Stimulated activated CD8-positive, alpha-beta memory T cell treated with anti-CD3 and anti-CD28 coated beads, Interleukin-15, amount 100 ng/mL, for 1 hour (primary cell): ENCODE measurements around the gene GRIA2.

ENCODE experiments used
- DNase-seq: peaks from one replicate; pipeline ENCODE4 v3.0.0-alpha.2; 2020; ENCODE audit warnings: low read depth

GRIA2 gene

GRCh38 chr4:157389741-157390140 is 169.2 kb downstream of the GRIA2 start:
- DNase-seq: no peak

- no peak for DNase-seq
These were observed 184.5 kb downstream of the GRIA2 start for GRCh38 chr4:157405070-157405469.
